HG03520 (cell line): Measurements from ENCODE around the gene TRPM3.
"Not testable (repeated sequence)": the region's sequence is repeated elsewhere in the genome, so short reads cannot be mapped to it uniquely, and the experiment has no call there.

Source experiments
- ATAC-seq: cut with Tn5 transposase; IDR thresholded peaks from one replicate; pipeline ENCODE4 v1.9.1; 2021; ENCODE audit warnings: mild to moderate bottlenecking, moderate library complexity; ENCODE audit not compliant: unreplicated experiment

TRPM3 gene

DNA sequence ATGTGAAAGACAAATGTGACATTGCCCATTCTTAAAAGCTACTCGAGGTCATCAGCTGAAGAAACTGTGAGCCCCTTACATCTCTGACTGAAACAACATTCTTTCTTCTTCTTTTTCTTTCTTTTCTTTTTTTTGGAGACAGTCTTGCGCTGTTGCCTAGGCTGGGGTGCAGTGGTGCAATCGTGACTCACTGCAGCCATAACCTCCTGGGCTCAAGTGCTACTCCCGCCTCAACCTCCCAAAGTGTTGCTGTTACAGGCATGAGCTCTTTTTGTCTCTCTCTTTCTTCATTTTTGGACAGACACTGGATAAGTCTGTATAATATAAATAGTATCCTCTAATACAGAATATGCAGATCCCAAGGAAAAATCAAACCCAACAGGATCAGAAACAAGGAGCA, 443.3 kb downstream of the TRPM3 start:
- ATAC-seq, result no peak

GRCh38 chr9:70677055-70677735, 444.2 kb downstream of the TRPM3 start:
- no peak for ATAC-seq

- ATAC-seq, result no peak
These were observed 445.5 kb downstream of the TRPM3 start for GRCh38 chr9:70675868-70676370.

GRCh38 chr9:70673844-70674243, 447.6 kb downstream of the TRPM3 start:
- no peak for ATAC-seq

GRCh38 chr9:70672161-70672649, 449.2 kb downstream of the TRPM3 start:
- no peak for ATAC-seq

GRCh38 chr9:70668751-70669150, 452.7 kb downstream of the TRPM3 start:
- no peak for ATAC-seq

- ATAC-seq, result no peak
These were observed 462.7 kb downstream of the TRPM3 start for GRCh38 chr9:70658765-70659164.

GRCh38 chr9:70656281-70656680, 465.1 kb downstream of the TRPM3 start:
- ATAC-seq, result no peak

- ATAC-seq, result no peak
These were observed 467.3 kb downstream of the TRPM3 start for GRCh38 chr9:70654144-70654543.

DNA sequence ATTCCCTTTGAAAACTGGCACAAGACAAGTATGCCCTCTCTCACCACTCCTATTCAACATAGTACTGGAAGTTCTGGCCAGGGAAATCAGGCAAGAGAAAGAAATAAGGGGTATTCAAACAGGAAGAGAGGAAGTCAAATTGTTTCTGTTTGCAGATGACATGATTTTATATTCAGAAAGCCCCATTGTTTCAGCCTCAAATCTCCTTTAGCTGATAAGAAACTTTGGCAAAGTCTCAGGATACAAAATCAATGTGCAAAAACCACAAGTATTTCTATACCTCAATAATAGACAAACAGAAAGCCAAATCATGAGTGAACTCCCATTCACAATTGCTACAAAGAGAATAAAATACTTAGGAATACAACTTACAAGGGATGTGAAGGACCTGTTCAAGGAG, 476.8 kb downstream of the TRPM3 start:
- not testable (repeated sequence) for ATAC-seq

GRCh38 chr9:70642341-70642740, 479.1 kb downstream of the TRPM3 start:
- no peak for ATAC-seq

- no peak for ATAC-seq
These were observed 479.8 kb downstream of the TRPM3 start for GRCh38 chr9:70641631-70642030.

DNA sequence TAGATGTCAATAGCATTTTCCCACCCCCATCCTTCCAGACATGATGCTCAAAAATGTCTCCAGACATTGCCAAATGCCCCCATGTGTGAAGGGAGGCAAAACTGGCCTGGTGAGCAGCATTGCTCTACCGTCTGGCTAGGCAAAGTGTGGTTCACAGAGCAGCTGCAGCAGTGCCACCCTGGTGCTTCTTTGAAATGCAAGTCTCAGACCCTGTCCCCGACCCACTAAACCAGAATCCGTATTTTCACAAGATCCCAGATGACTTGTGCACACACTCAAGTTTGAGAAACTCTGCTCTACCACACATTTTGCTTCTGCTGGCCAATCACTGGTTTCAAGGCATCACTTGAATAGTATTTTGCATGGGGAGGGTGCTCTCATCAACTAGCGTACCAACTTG, 480.4 kb downstream of the TRPM3 start:
- no peak for ATAC-seq

DNA sequence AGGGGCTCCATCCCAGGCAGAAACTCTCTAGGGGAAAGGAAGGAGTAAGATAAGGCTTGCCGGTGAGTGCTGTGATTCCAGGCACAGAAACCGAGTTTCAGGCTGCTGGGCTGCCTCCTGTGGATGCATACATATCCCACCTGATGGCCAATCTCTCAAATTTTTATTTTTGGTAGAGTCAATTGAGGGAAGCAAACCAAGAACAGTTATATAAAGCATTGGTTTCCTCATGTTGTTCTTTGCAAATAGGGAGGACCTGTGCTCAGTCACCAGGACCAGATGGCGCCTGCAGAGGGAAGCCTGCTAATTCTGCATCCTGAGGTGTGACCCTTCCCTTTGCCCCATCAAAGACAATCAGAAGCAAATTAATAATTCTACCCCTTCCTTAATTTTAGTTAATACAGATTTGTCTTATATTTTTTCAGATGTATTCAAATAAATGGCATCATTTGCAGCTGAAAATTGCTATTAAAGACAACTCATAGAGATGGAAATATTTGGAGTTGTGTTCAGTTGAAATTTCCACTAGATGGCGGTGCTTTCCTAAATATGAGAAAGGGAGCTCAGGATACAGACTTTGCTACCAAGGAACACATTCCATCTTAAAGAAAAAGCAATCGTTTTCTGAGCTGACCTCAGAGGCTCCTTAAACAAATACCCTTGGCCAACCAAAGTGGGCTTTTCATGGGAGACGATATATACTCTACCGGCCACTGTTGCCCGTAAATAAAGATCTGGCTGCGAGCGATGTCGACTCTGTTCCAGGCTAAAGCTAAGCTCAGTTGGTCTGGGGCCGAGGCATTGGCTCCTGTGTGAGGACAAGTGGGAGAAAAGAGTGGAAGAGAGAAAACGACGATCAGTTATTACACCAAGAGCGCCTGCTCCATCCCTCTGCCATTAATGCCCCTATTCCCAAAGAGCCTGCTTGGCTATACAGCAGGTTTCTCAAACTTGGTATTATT, 481.3 kb downstream of the TRPM3 start:
- ATAC-seq, result no peak

DNA sequence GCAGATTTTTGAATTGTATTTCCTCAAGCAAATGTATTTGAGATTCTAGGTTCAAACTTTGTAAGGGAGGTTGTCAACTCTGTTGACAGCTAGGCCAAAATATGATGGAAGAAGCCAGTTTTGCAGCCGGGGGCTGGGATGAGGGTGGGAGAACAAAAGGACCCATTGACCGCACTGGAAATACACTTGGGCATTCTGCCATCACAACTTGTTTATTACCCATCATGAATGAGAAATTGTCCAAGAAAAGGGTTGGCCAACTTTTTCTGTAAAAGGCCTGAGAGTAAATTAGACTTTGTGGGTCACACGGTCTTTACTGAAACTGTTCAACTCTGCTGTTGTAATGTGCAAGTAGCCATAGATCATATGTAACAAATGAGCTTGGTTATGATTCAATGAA, 485.6 kb downstream of the TRPM3 start:
- ATAC-seq, result no peak

DNA sequence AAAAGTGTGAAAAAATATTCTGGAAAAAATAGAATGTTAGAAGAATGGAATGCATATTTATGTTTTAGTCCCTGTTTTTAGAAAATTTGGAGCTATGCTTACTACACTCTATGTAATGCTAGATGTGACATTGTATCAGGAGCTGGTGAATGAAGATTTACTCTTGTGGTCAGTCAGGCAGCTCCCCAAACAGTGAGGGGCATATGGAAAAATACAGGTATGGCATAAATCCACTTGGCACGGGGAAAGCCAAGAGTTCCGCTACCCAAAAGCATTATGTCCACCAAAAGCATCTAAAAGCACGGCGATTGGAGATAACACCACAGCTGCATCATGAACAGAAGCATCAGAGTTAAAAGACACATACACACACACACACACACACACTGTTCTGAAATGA, 486.7 kb downstream of the TRPM3 start:
- ATAC-seq, result no peak

GRCh38 chr9:70630971-70631370, 490.4 kb downstream of the TRPM3 start:
- no peak for ATAC-seq

GRCh38 chr9:70629080-70629685, 492.2 kb downstream of the TRPM3 start:
- not testable (repeated sequence) for ATAC-seq

- no peak for ATAC-seq
These were observed 496.3 kb downstream of the TRPM3 start for GRCh38 chr9:70625078-70625477.

DNA sequence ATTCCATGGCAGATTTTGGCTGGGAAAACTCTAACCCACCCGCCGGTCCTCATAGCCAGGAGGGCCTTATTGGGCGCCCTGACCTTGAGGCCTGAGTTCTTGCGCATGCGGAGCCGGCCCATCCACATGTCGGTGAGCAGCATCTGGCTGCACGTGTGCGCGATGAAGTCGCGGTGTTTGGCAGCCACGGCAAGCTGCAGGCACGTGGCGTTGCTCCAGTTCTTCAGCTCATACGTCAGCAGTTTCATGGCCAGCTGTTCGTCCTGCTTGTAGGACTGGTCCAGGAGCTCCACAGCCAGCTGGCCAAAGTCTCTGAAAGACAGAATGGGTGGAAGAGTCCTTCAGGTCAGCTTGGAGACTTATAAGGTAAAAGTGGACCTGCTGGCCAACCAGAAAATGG, 502.6 kb downstream of the TRPM3 start:
- ATAC-seq, result no peak
